NT2/D1 (cell line): ENCODE results near the gene TNFRSF12A.

Experiments
- YY1 ChIP-seq: IDR thresholded peaks from 2 replicates; pipeline ENCODE4 v1.6.1; 2011; ENCODE audit not compliant: insufficient read length, insufficient read depth
- ZNF274 ChIP-seq: IDR thresholded peaks from 2 replicates; pipeline ENCODE4 v1.6.1; 2011; ENCODE audit warnings: mild to moderate bottlenecking, low read depth, low read length

DNA sequence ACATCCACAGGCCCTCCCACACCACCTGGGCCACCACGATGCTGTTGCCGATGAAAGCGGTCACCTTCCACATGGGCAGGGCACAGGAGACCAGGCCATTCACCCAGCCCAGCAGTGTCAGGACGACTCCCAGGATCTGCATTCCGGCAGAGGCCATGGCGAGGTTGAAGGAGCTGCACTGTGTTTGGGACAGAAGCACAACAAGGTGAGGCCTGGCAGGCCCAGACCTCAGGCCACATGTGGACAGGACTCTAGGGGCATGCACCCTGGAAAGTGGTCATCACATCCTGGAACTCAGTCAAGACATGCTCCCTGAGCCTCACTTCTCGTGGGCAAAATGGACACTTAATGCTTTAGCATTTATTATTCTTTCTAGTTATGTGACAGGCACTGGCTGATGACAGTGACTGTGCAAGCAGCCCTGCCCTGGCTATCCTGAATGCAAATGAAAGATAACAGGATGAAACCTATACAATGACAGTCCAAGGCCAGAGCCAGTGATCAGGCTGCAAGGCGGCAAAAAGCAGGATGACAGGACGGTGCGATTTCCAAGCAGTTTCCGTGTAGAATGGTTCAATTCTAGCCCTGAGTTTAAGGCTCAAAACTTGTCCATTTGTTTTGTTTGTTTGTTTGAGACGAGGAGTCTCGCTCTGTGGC is 4.2 kb upstream of the TNFRSF12A start:
- TF ChIP-seq YY1 (no peak), ZNF274 (no peak)
